NCI-H82 (cell line): Measurements from ENCODE around the gene SLC33A1.
"Not testable (repeated sequence)": the region's sequence is repeated elsewhere in the genome, so short reads cannot be mapped to it uniquely, and the experiment has no call there.

Experiments used
- DNase-seq: peaks from one replicate; lab custom pipeline; 2025; lab: John Stamatoyannopoulos, UW

Gene SLC33A1

GRCh38 chr3:155861476-155862183 is 7.4 kb upstream of the SLC33A1 start:
- DNase-seq, result no peak

DNA sequence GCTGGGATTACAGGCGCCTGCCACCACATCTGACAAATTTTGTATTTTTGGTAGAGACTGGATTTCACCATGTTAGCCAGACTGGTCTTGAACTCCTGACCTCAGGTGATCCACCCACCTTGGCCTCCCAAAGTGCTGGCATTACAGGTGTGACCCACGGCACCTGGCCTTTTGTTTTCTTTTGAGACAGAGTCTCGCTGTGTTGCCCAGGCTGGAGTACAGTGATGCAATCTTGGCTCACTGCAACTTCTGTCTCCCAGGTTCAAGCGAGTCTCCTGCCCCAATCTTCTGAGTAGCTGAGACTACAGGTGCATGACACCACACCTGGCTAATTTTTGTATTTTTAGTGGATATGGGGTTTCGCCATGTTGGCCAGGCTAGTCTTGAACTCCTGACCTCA is 6.2 kb upstream of the SLC33A1 start:
- DNase-seq, result not testable (repeated sequence)

DNA sequence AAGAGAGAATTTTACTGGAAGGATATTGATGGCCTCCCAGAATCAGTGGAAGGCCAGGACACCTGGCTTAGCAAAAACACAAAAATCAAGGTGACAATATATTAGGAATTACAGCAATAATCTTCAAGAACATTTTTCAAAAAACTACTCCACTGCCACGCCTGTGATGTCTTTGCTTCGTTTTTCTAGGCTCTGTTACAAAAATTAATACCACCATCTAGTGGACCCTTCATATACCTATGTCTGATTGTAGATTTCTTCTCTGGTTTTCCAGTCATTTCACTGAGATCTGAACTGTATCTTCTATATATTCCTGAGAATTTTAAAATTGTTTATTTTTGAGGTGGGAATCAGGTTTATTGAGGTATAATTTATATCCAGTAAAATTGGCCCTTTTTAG is 5.6 kb upstream of the SLC33A1 start:
- peak; percentile 12 for DNase-seq

GRCh38 chr3:155853214-155854140 is 750 bp downstream of the SLC33A1 start:
- DNase-seq, result peak; percentile 64

GRCh38 chr3:155852341-155852740 is 1.9 kb downstream of the SLC33A1 start:
- DNase-seq, result no peak

DNA sequence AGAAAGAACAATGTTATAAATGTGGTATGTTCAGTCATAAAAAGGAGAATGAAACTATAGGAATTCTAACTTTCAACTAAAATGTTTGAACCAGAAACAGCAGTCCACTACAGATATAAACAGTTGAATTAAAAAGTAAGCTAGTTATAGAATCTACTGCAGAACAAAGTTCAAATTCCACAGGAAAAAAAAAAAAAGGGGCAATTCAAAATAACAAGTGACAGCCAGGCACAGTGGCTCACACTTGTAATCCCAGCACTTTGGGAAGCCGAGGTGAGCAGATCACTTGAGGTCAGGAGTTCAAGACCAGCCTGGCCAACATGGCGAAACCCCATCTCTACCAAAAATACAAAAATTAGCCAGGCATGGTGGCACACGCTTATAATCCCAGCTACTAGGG is 4.8 kb downstream of the SLC33A1 start:
- not testable (repeated sequence) for DNase-seq

DNA sequence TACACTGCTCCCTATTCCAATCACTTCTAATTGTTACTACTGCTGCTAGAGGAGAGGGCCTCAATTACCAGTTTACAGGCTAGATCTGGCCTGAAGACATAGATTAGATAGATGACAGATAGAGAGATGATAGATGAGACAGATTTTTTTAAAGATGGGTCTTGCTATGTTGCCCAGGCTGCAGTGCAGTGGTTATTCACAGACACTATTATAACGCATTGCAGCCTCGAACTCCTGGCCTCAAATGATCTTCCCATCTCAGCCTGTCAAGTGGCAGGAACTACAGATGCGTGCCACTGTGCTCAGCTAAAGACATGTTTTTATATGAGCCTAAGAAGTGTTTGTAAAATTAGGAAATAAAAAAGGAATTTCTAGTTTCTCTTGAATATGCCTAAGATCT is 6.2 kb downstream of the SLC33A1 start:
- no peak for DNase-seq

GRCh38 chr3:155846119-155846518 is 8.1 kb downstream of the SLC33A1 start:
- no peak for DNase-seq

DNA sequence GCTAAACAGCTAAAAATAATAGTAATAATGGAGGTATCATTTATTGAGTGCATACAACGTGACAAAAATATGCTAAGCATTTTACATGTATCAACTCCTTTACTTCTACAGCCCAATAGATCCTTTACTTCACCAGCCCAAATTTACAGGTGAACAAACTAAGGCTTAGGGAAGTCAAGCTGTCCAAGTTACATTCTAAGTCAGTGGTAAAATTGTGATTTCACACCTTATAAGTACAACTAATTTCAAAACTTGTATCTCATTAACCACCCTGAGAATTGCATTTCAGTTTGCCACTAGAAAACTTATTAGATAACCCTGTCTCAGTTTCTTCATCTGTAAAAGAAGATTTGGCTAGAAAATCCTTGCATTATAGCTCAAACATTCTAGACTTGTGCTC is 10.7 kb downstream of the SLC33A1 start:
- no peak for DNase-seq

DNA sequence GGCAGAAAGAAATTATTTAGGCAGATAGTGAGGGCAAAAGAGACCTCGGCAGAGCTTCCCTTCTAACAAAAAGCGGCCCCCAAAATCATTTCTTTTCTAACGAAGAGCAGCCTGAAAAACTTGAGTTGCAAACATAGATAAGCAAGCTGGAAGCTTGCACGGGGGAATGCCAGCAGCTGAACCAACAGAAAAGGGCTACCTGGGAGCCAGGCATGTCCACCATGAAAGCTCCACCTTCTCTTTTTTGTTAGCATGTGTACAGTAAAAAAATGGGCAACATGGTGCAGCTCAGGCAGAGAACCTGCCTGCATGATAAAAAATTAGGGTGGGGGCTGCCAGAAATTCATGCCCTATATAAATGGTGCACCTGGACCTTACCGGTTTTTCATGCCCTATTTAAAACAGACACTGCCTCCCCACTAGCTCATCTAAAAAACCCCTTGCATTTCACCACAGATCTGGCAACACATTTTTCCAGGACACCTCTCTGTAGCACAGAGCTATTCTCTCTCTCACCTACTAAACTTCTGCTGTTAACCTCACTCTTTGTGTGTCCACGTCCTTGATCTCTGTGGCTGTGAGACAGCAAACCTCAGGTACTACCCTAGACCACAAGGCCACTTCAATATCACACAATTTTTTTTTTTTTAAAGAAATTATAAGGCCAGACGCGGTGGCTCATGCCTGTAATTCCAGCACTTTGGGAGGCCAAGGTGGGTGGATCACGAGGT is 18.7 kb downstream of the SLC33A1 start:
- no peak for DNase-seq

DNA sequence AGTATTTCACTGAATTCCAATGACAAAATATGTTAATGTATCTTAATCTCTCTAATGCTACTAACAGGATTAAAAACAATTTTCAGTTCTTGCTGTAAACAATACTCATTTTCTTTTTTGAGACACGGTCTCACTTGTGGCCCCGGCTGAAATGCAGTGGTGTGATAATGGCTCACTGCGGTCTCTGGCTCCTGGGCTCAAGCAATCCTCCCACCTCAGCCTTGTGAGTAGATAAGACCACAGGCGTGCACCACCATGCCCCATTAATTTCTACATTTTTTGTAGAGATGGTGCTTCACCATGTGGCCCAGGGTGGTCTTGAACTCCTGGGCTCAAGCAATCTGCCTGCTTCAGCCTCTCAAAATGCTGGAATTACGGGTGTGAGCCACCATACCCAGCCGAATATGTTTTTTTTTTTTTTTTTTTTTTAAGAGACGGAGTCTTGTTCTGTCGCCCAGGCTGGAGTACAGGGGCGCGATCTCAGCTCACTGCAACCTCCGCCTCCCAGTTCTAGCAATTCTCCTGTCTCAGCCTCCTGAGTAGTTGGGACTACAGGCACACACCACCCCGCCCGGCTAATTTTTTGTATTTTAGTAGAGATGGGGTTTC is 25.6 kb downstream of the SLC33A1 start:
- not testable (repeated sequence) for DNase-seq

DNA sequence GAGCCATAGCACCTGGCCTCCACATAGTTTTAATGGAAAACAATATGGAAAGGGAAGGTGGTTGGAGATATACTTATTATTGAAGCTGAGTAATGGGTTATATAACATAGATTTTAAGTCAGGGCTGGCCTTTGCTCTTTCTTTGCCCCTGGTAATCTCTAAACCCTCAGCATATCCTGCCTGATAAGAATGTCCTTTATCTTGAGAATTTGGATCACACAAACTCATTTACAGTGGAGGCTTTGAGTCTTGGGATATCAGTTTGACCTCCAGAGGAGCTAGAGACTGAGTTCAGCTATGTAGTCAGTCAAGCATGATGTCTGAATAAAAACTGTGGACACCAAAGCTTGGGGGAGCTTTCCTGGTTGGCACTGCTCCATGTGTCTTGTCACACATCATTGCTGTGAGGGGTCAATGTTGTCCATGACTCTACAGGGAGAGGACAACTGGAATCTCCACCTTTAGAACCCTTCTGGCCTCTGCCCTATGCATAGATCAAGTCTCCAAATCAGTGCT is 39.1 kb downstream of the SLC33A1 start:
- DNase-seq, result no peak

DNA sequence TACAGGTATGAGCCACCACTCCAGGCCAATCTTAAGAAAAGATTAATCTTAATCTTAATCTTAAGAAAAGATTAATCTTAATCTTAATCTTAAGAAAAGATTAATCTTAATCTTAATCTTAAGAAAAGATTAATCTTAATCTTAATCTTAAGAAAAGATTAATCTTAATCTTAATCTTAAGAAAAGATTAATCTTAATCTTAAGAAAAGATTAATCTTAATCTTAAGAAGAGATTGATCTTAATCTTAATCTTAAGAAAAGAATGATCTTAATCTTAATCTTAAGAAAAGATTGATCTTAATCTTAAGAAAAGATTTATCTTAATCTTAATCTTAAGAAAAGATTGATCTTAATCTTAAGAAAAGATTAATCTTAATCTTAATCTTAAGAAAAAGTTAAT is 41.0 kb downstream of the SLC33A1 start:
- not testable (repeated sequence) for DNase-seq

DNA sequence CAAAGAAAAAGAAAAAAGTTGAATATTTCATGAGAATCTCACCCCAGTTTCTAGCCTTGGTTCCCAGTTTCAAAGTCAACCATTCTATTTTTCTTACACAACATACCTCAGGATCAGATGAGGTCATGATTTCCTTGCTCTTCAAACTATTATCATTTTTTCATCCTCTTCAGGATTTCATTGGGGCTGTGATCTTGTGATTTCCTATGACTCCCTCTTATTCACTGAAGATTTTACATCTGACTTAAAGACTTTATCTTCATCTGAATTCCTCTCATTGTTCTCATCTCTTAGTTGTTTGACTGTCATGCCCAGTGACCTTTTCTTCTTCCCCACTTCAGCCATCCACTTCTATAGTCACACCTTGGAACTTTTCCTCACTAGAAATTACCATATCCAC is 45.0 kb downstream of the SLC33A1 start:
- DNase-seq, result no peak

- no peak for DNase-seq
Observed at GRCh38 chr3:155807823-155808222, 46.4 kb downstream of the SLC33A1 start.

DNA sequence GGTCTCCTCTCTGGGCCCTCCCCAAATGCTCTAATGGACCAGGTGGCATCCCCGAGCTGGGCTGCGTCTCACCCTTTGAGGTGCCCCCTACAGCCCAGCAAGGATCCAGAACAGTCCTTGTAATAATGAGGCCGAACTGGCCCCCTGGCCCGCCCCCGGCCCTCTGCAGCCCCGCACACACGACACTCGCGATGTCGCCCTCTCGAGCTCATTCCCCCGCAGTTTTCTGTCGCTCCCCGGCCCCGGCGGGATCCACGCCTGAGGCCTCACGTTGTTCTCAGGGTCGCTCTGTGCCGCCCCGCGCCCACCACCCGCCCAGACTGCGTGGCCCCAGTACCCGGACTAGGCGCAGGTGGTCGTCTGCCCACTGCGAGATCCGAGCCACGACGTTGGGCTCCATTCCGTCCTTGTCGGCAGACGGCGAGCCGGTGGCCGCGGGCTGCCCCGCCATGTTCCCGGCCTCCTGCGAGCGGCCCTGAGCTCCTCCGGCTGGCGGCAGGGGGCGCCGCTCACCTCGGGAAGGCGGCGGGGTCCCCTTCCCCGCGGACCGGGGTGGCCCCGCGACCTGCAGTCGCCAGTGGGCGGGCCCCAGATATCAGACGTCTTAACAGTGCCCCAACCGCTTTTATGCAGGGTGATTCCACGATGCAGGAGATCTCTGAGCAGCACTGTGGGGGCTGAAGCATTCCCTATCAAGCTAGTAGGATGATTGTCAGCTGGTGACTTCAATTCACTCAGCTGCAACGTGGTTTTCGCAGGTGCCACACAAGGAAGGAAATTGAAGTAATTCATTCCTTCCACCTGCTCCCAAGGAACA is 48.2 kb downstream of the SLC33A1 start, which contains the start of gene C3orf33:
TSS of gene C3orf33 (minus strand) at position 477 of the 817 bp plus-strand sequence. CDS start at position 451, 26 bp downstream.
- peak; percentile 75 for DNase-seq

DNA sequence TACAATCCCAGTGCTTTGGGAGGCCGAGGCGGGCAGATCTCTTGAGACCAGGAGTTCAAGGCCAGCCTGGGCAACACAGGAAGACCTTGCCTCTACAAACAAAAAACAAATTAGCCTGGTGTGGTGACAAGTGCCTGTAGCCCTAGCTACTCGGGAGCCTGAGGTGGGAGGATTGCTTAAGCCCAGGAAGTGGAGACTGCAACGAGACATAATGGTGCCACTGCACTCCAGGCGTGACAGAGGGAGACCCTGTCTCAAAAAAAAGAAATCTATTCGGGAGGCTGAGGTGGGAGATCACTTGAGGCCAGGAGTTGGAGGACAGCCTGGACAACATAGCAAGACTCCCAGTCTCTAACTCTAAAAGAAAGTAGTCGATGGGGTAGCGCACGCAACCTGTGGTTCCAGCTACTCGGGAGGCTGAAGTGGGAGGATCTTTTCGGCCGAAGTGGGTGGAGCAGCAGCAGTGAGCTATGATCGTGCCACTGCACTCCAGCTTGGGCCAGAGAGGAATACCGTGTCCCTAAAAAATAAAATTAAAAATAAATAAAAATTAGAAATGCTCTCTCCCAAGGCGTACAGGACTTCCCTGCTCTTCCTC is 48.9 kb downstream of the SLC33A1 start:
- peak; percentile 49 for DNase-seq

DNA sequence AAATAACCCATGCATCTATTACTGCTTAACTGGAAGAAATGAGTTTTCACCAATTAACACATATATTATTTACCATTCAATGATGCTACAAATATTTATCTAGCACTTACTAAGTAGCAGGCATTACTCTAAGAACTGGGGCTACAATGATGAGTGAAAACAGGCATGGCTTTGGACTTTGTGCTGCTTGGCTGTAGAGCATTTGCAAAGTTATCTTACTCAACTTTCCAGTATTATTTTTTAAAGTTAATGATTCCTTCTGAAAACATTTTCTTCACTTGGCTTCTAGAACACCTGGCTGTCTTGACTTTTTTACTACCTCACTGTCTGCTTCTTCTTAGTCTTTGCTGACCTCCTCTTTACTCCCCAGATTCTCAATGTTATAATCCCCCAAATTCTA is 49.9 kb downstream of the SLC33A1 start:
- DNase-seq, result no peak

DNA sequence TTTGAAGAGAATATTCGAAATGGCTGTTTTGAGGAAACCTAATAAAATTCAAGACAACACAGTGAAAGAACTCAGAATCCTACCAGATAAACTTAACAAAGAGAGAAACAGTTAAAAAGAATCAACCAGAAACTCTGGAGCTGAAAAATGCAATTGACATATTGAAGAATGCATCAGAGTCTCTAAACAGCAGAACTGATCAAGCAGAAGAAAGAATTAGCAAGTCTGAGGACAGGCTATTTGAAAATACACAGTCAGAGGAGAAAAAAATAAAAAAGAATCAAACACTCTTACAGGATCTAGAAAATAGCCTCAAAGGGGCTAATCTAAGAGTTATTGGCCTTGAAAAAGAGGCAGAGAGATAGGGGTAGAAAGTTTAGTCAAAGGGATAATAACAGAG is 61.7 kb downstream of the SLC33A1 start:
- no peak for DNase-seq

GRCh38 chr3:155791190-155791589 is 63.0 kb downstream of the SLC33A1 start:
- DNase-seq, result no peak
